Heart left ventricle (tissue), 16 donors: ENCODE results near the gene CCL2. TPM values are rescaled to one million over a fixed set of nuclear protein-coding genes. Genes with fewer than 3 reads are reported as not detected.

Experiments used
- ATAC-seq, 4 donors: fragments of 200-7000 bp; cut with Tn5 transposase; one replicate each; pipeline ENCODE4 v1.9.1; 2020 to 2022; ENCODE audit warnings: moderate library complexity in 4 of 4, mild to moderate bottlenecking in 3 of 4, moderate number of reproducible peaks in 1 of 4
- DNase-seq, 5 donors: peaks; one replicate each; pipeline ENCODE4 v3.0.0-alpha.2; 2020
- H3K27ac ChIP-seq, 12 donors: fragments of 200-600 bp; sonication (generic) in 4 of 12; one replicate each; pipeline versions ENCODE4 v1.5.0 to v1.8.0; 2016 to 2022; ENCODE audit warnings: mild to moderate bottlenecking in 2 of 12
- H3K27me3 ChIP-seq, 9 donors: fragments of 200-600 bp; sonication (generic) in 2 of 9; one replicate each; pipeline versions ENCODE4 v1.5.1 to v1.8.0; 2016 to 2022; ENCODE audit warnings: mild to moderate bottlenecking in 3 of 9
- H3K36me3 ChIP-seq, 9 donors: fragments of 200-600 bp; sonication (generic) in 2 of 9; one replicate each; pipeline versions ENCODE4 v1.5.0 to v1.8.0; 2018 to 2022; ENCODE audit warnings: mild to moderate bottlenecking in 2 of 9
- H3K4me1 ChIP-seq, 12 donors: fragments of 200-600 bp; sonication (generic) in 4 of 12; one replicate each; pipeline versions ENCODE4 v1.5.0 to v1.8.0; 2016 to 2022; ENCODE audit warnings: mild to moderate bottlenecking in 3 of 12
- H3K4me3 ChIP-seq, 12 donors: fragments of 200-600 bp; sonication (generic) in 4 of 12; one replicate each; pipeline versions ENCODE4 v1.5.0 to v1.8.0; 2017 to 2022; ENCODE audit warnings: mild to moderate bottlenecking in 9 of 12, moderate library complexity in 4 of 12
- H3K9me3 ChIP-seq, 12 donors: fragments of 200-600 bp; sonication (generic) in 4 of 12; one replicate each; pipeline versions ENCODE4 v1.5.0 to v1.8.0; 2016 to 2022; ENCODE audit warnings: mild to moderate bottlenecking in 1 of 12
- POLR2A ChIP-seq, 2 donors: fragments of 450-650 bp; IDR thresholded peaks; one replicate each; pipeline ENCODE4 v1.6.1; 2017; ENCODE audit warnings: antibody characterized with exemption in 2 of 2, mild to moderate bottlenecking in 2 of 2, moderate library complexity in 2 of 2
- WGBS, 4 donors: extraction: QIAGEN DNeasy Blood & Tissue Kit in 2 of 4; methylation state at CpG; one replicate each; pipeline versions ENCODE4 v1.1.5 to v1.1.7; 2013 to 2018; 5-methylcytosine and 5-hydroxymethylcytosine counted together
- intact Hi-C, 10 donors: fragments of 100-400 bp; cut with DNase I; formaldehyde crosslinking; loops; one replicate each; pipeline versions ENCODE4 v1.11.1 to v1.14.2; 2022
- polyA plus RNA-seq, 2 donors: library from polyadenylated mRNA; stranded (reverse); fragments of 200-250 nt; gene quantifications; one replicate each; pipeline ENCODE4 v1.2.3, GENCODE V29; 2013
- total RNA-seq, 9 donors: library from RNA; depleted of rRNA in 2 of 9; stranded (reverse); fragments of >200 nt in 2 of 9; fragmentation: NEBNext Ultra II Directional in 3 of 9; extraction: Animal tissue kit (Norgen Biotek cat#: 25700) in 3 of 9; gene quantifications; one replicate each; pipeline versions ENCODE4 v1.1.0 to v1.2.4, GENCODE V29; 2016 to 2023
- TF ChIP-seq, protein P1 (sequence below), 12 donors: fragments of 200-600 bp; sonication (generic) in 4 of 12; IDR thresholded peaks; one replicate each; pipeline versions ENCODE4 v1.5.0 to v1.8.0; 2018 to 2022; ENCODE audit warnings: antibody characterized with exemption in 12 of 12, mild to moderate bottlenecking in 5 of 12
- donor health status: ischemic (EF 13 %, LVEDD 7.1; RV severe dilation, severe dysfunction).
- donor health status: healthy with polysubstance abuse.
- donor health status: DM: no; HTN: yes; CAD: no.
- donor health status: DM: no; HTN: no; CAD: no.
- donor health status: ischemic (EF 25% LVEDD 6.9; RV normal size, moderate dysfunction).
- donor health status: ischemic (EF 25% LVEDD 5.7; RV mildly dilated, moderate dysfunction).
- donor health status: healthy.
- donor health status: DM: yes; HTN: yes; CAD: no.
- donor health status: ischemic (EF 35%, LVEDD 5.7; RV mildly dilated, moderate dysfunction).
- donor health status: nonischemic (EF 11% LVEDD 7.7; RV severe dilation, severe dysfunction).
- donor health status: DM: yes; HTN: yes; CAD: no.
- donor health status: PGD.
- donor health status: ischemic (EF 29% LVEDD 5.4; RV normal size, mild dysfunction).
- donor health status: nonischemic (EF 23%, LVEDD 6.1; RV moderate dilation, normal function).

CCL2 gene
- total and polyA plus RNA-seq, 11 donors = 11.8 to 512 (median 43.9) TPM

DNA sequence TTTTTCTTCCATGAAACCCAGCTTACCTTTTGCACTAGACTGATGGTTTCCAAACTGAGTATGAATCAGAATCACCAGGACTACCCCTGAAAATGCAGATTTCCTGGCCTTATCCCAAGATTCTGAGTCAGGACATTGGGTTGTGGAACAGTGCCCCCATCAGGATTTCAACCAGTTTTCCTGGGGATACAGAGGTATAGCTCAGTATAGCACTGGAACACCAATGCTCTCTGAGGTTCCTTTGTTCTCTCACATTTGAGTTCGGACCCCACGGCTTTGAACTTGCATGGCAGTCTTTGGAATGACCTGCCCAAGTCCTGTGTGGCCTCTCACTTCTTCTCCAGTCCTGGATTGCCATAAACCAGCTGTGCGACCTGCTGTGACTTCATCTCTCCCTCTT is 51.4 kb downstream of the CCL2 start:
- no peak for DNase-seq
- Histone ChIP-seq H3K9me3 (no peaks in the 10 kb centered on the region), H3K4me3 (no peak overlapping the region), H3K4me1 (peaks cover 0 to 56% (median 21%) of the 10 kb centered on the region in 12 donors), H3K36me3 (no peaks in the 10 kb centered on the region), H3K27me3 (no peaks in the 10 kb centered on the region), H3K27ac (peak overlapping the region in 5 of 12 donors; percentile 10 to 72 (median 25))
- TF ChIP-seq, protein P1, sequence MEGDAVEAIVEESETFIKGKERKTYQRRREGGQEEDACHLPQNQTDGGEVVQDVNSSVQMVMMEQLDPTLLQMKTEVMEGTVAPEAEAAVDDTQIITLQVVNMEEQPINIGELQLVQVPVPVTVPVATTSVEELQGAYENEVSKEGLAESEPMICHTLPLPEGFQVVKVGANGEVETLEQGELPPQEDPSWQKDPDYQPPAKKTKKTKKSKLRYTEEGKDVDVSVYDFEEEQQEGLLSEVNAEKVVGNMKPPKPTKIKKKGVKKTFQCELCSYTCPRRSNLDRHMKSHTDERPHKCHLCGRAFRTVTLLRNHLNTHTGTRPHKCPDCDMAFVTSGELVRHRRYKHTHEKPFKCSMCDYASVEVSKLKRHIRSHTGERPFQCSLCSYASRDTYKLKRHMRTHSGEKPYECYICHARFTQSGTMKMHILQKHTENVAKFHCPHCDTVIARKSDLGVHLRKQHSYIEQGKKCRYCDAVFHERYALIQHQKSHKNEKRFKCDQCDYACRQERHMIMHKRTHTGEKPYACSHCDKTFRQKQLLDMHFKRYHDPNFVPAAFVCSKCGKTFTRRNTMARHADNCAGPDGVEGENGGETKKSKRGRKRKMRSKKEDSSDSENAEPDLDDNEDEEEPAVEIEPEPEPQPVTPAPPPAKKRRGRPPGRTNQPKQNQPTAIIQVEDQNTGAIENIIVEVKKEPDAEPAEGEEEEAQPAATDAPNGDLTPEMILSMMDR (IDR thresholded peaks at IDR 0.05) = peak in 11 of 12 donors; percentile 37 to 67 (median 55)
- TF ChIP-seq POLR2A (IDR thresholded peaks at IDR 0.05) = no peak
- ATAC-seq = peak in 3 of 4 donors; percentile 82 to 89 (median 86)
- WGBS, 4 donors = 62 to 83% (median 67%) methylated on average over 3 of the region's 3 CpGs
- intact Hi-C loops = loop anchor here (1.0 to 10.0 kb wide), 9 partner anchors 51 to 106 kb away; partner anchors contain the start of genes CCL1 (in 3 of the 10) and CCL13 (in 2 of the 10)

Other genes starting within 250 kb of the CCL2 start
- 1 to 10 TPM in 1 of 9 donors, not detected in 8; 3.4 TPM for gene CCL7, start 14.9 kb downstream of the CCL2 start, total RNA-seq
- under 1 TPM in 1 of 2 donors, not detected in 1; 0.36 TPM for gene CCL7, start 14.9 kb downstream of the CCL2 start, polyA plus RNA-seq
- gene CCL11, start 30.5 kb downstream of the CCL2 start, total RNA-seq = 10 to 100 TPM in 3 of 9 donors, 1 to 10 TPM in 4, under 1 TPM in 2; 0.23 to 43.1 (median 2.4) TPM
- gene CCL11, start 30.5 kb downstream of the CCL2 start, polyA plus RNA-seq = 1 to 10 TPM; 2.0 to 3.0 TPM
- 10 to 100 TPM in 1 of 9 donors, 1 to 10 TPM in 2, under 1 TPM in 2, not detected in 4; 0.81 to 44.3 (median 3.1) TPM for gene CCL8, start 64.2 kb downstream of the CCL2 start, total RNA-seq
- under 1 TPM in 1 of 2 donors, not detected in 1; 0.15 TPM for gene CCL8, start 64.2 kb downstream of the CCL2 start, polyA plus RNA-seq
- gene CCL13, start 101.2 kb downstream of the CCL2 start, total RNA-seq = 10 to 100 TPM in 1 of 9 donors, 1 to 10 TPM in 3, under 1 TPM in 3, not detected in 2; 0.29 to 98.0 (median 1.2) TPM
- 1 to 10 TPM in 1 of 2 donors, under 1 TPM in 1; 0.36 to 1.1 TPM for gene CCL13, start 101.2 kb downstream of the CCL2 start, polyA plus RNA-seq
- not detected for gene CCL1, start 107.9 kb downstream of the CCL2 start, total RNA-seq
- not detected for gene CCL1, start 107.9 kb downstream of the CCL2 start, polyA plus RNA-seq